Activated T-cell treated with anti-CD3 and anti-CD28 coated beads, Interleukin-2, amount 50 U/mL, for 24 hours (primary cell): Measurements from ENCODE around the gene CRYBG1.
"Not testable (repeated sequence)": the region's sequence is repeated elsewhere in the genome, so short reads cannot be mapped to it uniquely, and the experiment has no call there.

Experiments used
- DNase-seq: peaks from one replicate; pipeline ENCODE4 v3.0.0-alpha.2; 2020
- H3K27ac Mint-ChIP-seq: 2 replicates; pipeline ENCODE4 v1.8.0; 2020; ENCODE audit warnings: mild to moderate bottlenecking, mixed read lengths
- H3K27me3 Mint-ChIP-seq: 2 replicates; pipeline ENCODE4 v1.8.0; 2020; ENCODE audit warnings: mixed read lengths
- H3K36me3 Mint-ChIP-seq: 2 replicates; pipeline ENCODE4 v1.8.0; 2020; ENCODE audit warnings: low read depth, mixed read lengths
- H3K4me1 Mint-ChIP-seq: 2 replicates; pipeline ENCODE4 v1.8.0; 2020; ENCODE audit warnings: low read depth, mixed read lengths
- H3K4me3 Mint-ChIP-seq: 2 replicates; pipeline ENCODE4 v1.8.0; 2020; ENCODE audit warnings: mild to moderate bottlenecking, moderate library complexity, mixed read lengths
- H3K9me3 Mint-ChIP-seq: 2 replicates; pipeline ENCODE4 v1.8.0; 2020; ENCODE audit warnings: mixed read lengths

Gene CRYBG1

DNA sequence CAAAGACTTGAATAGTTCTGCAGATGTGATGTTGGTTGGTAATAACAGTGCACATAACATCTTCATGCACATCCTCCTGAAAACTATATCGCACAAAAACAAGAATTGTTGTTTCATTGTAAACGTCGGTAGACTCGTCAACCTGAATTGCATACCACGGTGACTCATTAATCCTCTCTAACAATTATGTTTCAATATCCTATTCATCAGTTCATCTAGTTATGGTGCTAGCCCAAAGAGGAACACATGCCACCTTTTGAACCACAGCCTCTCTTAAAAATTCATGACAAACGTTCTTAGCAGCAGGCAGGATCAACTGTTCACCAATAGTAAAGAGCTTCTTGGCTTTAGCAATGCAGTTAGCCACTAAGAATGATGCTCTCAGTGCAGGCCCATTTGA is 25.0 kb downstream of the CRYBG1 start:
- no peak for DNase-seq
- Mint-ChIP-seq H3K27ac (no peak overlapping the region), H3K4me1 (no peaks in the 10 kb centered on the region), H3K9me3 (no peaks in the 10 kb centered on the region), H3K4me3 (no peak overlapping the region), H3K27me3 (no peaks in the 10 kb centered on the region), H3K36me3 (no peaks in the 10 kb centered on the region)

GRCh38 chr6:106387875-106388274 is 27.4 kb downstream of the CRYBG1 start:
- Mint-ChIP-seq H3K36me3 (no peaks in the 10 kb centered on the region), H3K4me3 (no peak overlapping the region), H3K4me1 (no peaks in the 10 kb centered on the region), H3K9me3 (no peaks in the 10 kb centered on the region), H3K27me3 (peaks cover 7% of the 10 kb centered on the region), H3K27ac (no peak overlapping the region)
- no peak for DNase-seq

- Mint-ChIP-seq H3K36me3 (no peaks in the 10 kb centered on the region), H3K4me3 (no peak overlapping the region), H3K9me3 (no peaks in the 10 kb centered on the region), H3K27ac (no peak overlapping the region), H3K27me3 (peaks cover 12% of the 10 kb centered on the region), H3K4me1 (no peaks in the 10 kb centered on the region)
- DNase-seq, result no peak
Observed at GRCh38 chr6:106390088-106390487, 29.6 kb downstream of the CRYBG1 start.

DNA sequence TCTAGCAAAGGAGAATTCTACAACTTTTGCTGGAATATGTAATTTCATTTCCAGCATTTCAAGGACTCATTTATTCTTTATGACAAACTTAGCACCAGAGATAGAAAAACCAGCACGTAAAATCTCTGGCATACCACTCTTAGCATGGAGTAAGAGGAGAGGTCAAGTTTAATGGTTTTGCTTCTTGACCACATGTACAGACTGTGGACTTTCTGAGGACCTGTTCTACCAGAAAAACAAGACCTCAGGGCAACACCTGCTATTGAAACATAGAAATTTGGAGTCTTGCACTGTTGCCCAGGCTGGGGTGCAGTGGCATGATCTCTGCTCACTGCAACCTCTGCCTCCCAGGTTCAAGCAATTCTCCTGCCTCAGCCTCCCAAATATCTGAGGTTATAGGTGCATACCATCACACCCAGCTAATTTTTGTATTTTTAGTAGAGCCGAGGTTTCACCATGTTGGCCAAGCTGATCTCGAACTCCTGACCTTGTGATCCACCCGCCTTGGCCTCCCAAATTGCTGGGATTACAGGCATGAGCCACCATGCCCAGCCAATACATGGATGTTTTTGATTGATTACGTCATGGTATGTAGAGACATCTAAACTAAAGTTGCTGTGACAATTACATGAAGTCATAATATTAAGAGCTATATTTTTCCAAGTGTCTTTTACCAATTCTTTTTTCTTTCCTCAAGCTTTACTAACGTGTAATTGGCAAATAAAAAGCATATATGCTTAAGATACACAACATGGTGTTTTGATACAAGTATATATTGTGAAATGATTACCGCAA is 36.1 kb downstream of the CRYBG1 start:
- no peak for DNase-seq
- no peaks in the 10 kb centered on the region for H3K9me3 Mint-ChIP-seq
- H3K27ac Mint-ChIP-seq, result no peak overlapping the region
- H3K27me3 Mint-ChIP-seq, result peaks cover 26% of the 10 kb centered on the region
- H3K4me3 Mint-ChIP-seq, result no peak overlapping the region
- H3K4me1 Mint-ChIP-seq, result no peaks in the 10 kb centered on the region
- no peaks in the 10 kb centered on the region for H3K36me3 Mint-ChIP-seq

DNA sequence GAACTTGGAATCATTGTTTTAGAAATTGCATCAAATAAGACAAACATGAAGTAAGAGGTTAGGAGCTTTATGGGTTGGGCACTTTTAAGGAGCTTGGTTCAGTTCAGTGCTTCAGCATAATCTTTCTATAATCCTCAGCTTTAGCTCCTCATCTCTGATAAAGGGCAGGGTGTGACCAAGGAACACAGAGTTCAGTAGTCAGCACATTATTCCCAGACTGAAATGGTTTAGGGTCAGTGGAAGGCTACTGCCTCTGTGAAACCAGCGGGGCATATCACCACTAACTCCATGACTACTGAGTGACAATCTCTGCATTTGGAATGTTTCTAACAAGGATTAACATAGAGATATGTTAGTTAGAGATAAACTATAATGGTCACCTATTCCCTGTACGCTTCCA is 36.9 kb downstream of the CRYBG1 start:
- Mint-ChIP-seq H3K4me1 (no peaks in the 10 kb centered on the region), H3K27me3 (peaks cover 24% of the 10 kb centered on the region), H3K27ac (no peak overlapping the region)

DNA sequence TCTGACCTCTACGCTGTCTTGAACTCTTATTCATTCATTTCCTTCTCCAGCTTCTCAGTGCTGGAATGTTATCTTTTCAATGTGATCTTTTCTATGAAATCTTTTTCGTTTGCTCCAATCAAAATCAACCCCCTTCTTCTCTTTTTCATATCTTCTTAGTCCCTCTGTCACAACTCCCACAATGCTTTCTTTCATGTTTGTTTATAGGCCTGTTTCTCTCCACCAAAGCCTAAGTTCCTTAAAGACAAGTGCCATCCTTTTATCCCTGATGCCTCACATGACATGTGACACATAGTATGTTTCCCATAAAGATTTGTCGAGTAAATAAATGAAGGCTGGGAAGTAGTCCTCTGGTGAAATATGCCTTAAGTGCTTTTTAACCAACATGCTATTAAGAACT is 38.1 kb downstream of the CRYBG1 start:
- H3K27ac Mint-ChIP-seq, result no peak overlapping the region
- H3K27me3 Mint-ChIP-seq, result peaks cover 29% of the 10 kb centered on the region
- no peak overlapping the region for H3K4me3 Mint-ChIP-seq
- no peaks in the 10 kb centered on the region for H3K4me1 Mint-ChIP-seq
- DNase-seq, result no peak
- no peaks in the 10 kb centered on the region for H3K36me3 Mint-ChIP-seq
- H3K9me3 Mint-ChIP-seq, result peaks cover 2% of the 10 kb centered on the region

More for the DNA sequence above, 36.9 kb downstream of the CRYBG1 start:
- no peak overlapping the region for H3K4me3 Mint-ChIP-seq
- H3K9me3 Mint-ChIP-seq, result no peaks in the 10 kb centered on the region
- no peak for DNase-seq
- H3K36me3 Mint-ChIP-seq, result no peaks in the 10 kb centered on the region

DNA sequence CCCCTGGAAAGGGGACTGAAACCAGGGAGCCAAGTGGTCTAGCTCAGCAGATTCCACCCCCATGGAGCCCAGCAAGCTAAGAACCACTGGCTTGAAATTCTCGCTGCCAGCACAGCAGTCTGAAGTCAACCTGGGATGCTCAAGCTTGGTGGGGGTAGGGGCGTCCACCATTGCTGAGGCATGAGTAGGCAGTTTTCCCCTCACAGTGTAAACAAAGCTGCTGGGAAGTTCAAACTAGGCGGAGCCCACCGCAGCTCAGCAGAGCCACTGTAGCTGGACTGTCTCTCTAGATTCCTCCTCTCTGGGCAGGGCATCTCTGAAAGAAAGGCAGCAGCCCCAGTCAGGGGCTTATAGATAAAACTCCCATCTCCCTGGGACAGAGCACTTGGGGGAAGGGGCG is 44.5 kb downstream of the CRYBG1 start:
- H3K9me3 Mint-ChIP-seq, result peaks cover 10% of the 10 kb centered on the region
- H3K27ac Mint-ChIP-seq, H3K4me3 Mint-ChIP-seq, H3K4me1 Mint-ChIP-seq, DNase-seq, H3K36me3 Mint-ChIP-seq: not testable (repeated sequence)
- H3K27me3 Mint-ChIP-seq, result peaks cover 30% of the 10 kb centered on the region

DNA sequence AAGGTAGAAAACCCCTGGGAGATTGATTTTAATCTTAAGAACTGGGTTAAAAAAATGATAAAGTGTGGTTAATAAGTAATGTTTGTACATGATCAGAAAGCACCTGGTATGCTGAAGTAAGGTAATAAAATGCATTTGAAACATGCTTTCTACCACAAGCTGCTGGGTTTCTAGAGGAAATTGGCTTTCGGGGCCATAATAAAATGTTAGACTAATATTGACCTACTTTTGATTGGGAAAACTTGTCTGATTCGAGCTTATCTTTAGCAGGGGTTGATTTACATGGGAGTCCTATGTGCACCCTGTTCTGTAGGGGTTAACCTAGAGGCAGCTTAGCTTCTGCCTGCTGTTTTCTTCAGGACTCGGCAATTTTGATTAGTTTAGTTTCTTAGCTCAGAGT is 50.5 kb downstream of the CRYBG1 start:
- no peaks in the 10 kb centered on the region for H3K36me3 Mint-ChIP-seq
- no peaks in the 10 kb centered on the region for H3K4me1 Mint-ChIP-seq
- no peak overlapping the region for H3K27ac Mint-ChIP-seq
- DNase-seq, result no peak
- H3K4me3 Mint-ChIP-seq, result no peak overlapping the region
- peaks cover 8% of the 10 kb centered on the region for H3K9me3 Mint-ChIP-seq
- peaks cover 22% of the 10 kb centered on the region for H3K27me3 Mint-ChIP-seq

GRCh38 chr6:106411643-106412200 is 51.2 kb downstream of the CRYBG1 start:
- Mint-ChIP-seq H3K9me3 (peaks cover 8% of the 10 kb centered on the region), H3K4me1 (no peaks in the 10 kb centered on the region), H3K4me3 (no peak overlapping the region), H3K27me3 (peaks cover 26% of the 10 kb centered on the region), H3K27ac (no peak overlapping the region), H3K36me3 (no peaks in the 10 kb centered on the region)
- DNase-seq, result no peak

GRCh38 chr6:106413016-106413415 is 52.5 kb downstream of the CRYBG1 start:
- no peaks in the 10 kb centered on the region for H3K36me3 Mint-ChIP-seq
- DNase-seq, result no peak
- H3K4me3 Mint-ChIP-seq, result no peak overlapping the region

DNA sequence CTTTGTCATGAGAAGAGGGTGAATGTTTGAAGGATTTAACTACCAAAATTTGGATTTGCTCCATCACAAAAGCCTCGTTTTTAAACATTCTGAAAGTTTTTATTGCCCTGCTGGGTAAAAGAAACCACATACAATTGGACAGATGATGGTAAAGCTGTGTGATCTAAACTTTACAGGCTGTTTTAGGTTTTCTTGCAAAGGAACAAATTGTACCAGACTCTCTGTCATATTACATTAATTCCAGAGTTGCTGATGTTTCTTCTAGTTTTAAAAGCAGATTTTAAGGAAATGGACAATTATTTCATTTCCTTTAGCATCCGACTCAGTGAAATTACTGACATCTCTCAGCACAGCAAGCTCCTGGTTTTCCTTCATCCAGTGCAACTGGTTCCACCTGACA is 53.2 kb downstream of the CRYBG1 start:
- no peaks in the 10 kb centered on the region for H3K36me3 Mint-ChIP-seq
- no peaks in the 10 kb centered on the region for H3K9me3 Mint-ChIP-seq
- no peak overlapping the region for H3K4me3 Mint-ChIP-seq
- H3K4me1 Mint-ChIP-seq, result no peaks in the 10 kb centered on the region
- H3K27me3 Mint-ChIP-seq, result peaks cover 15% of the 10 kb centered on the region
- no peak overlapping the region for H3K27ac Mint-ChIP-seq
- no peak for DNase-seq

More at GRCh38 chr6:106413016-106413415, 52.5 kb downstream of the CRYBG1 start:
- Mint-ChIP-seq H3K9me3 (no peaks in the 10 kb centered on the region), H3K4me1 (no peaks in the 10 kb centered on the region), H3K27me3 (peaks cover 21% of the 10 kb centered on the region), H3K27ac (no peak overlapping the region)

- H3K27ac Mint-ChIP-seq, result no peak overlapping the region
- H3K36me3 Mint-ChIP-seq, result no peaks in the 10 kb centered on the region
- H3K4me3 Mint-ChIP-seq, result no peak overlapping the region
- H3K9me3 Mint-ChIP-seq, result no peaks in the 10 kb centered on the region
- H3K4me1 Mint-ChIP-seq, result no peaks in the 10 kb centered on the region
- H3K27me3 Mint-ChIP-seq, result peaks cover 14% of the 10 kb centered on the region
- no peak for DNase-seq
Observed at GRCh38 chr6:106415921-106416320, 55.4 kb downstream of the CRYBG1 start.

DNA sequence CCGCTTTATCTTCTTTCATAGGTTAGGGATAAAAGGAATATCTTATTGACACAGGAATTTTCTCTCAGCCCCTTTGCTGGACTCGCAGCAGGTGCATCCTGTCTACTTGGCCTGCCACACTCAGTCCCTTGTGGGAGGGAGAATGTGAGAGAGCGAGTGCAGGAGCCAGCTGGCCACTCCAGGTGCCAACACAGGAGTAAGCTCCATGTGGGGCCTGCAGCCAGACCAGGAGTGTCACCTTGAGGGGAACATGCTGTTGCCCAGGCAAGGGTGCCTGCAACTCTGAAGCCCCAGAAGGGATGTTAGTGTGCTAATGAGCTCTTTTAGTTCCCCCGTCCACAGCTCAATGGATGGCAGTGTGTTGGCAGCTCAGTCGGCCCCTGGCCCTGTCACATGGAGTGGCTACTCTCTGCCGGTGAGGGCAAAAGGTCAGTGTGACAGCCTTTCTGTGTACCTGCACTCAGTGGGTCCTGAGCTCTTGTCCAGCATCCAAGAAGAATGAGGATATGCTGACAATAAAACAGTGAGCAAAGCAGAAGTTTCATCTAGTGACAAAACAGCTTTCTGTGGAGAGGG is 57.1 kb downstream of the CRYBG1 start:
- no peaks in the 10 kb centered on the region for H3K4me1 Mint-ChIP-seq
- no peaks in the 10 kb centered on the region for H3K36me3 Mint-ChIP-seq
- H3K27me3 Mint-ChIP-seq, result peaks cover 14% of the 10 kb centered on the region
- H3K4me3 Mint-ChIP-seq, result no peak overlapping the region
- H3K9me3 Mint-ChIP-seq, result no peaks in the 10 kb centered on the region
- H3K27ac Mint-ChIP-seq, result no peak overlapping the region
- DNase-seq, result no peak

DNA sequence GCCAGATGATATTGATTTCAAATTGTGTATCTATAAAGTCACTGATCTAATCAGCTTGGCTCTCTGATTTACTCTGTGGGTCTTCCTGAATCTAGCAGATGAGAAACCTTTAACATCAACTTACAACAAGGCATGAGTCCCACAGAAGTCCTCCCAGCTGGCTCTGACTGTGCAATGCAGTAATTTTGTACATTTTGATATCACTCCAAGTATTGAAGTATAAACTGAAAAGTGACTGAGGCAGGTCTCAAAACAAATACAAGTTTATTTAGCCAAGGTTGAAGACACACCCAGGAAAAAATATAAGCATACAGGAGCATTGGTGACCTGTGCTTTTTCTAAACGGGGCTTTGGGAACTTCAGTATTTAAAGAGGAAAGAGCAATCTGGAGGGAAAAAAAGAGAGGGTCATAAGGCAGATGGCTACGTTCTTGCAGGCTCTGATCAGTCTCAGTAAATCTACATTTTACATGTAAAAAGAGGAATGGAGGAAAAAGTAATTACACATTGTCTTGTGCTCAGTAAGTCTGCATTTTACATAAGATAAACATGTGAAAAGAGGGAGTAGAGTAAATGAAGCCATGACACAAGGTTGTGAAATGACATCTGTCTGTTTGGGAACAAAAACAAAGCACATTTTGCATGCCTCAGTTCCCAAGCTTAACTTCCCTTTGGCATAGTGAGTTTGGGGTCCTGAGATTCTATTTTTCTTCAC is 59.5 kb downstream of the CRYBG1 start:
- Mint-ChIP-seq H3K36me3 (no peaks in the 10 kb centered on the region), H3K4me3 (no peak overlapping the region), H3K27ac (no peak overlapping the region)

GRCh38 chr6:106421496-106421895 is 61.0 kb downstream of the CRYBG1 start:
- H3K36me3 Mint-ChIP-seq, result no peaks in the 10 kb centered on the region
- DNase-seq, result no peak
- no peaks in the 10 kb centered on the region for H3K4me1 Mint-ChIP-seq
- peaks cover 8% of the 10 kb centered on the region for H3K27me3 Mint-ChIP-seq
- no peak overlapping the region for H3K4me3 Mint-ChIP-seq
- H3K9me3 Mint-ChIP-seq, result no peaks in the 10 kb centered on the region
- H3K27ac Mint-ChIP-seq, result no peak overlapping the region

More for the DNA sequence above, 59.5 kb downstream of the CRYBG1 start:
- Mint-ChIP-seq H3K4me1 (no peaks in the 10 kb centered on the region), H3K9me3 (no peaks in the 10 kb centered on the region), H3K27me3 (peaks cover 14% of the 10 kb centered on the region)
- DNase-seq, result no peak
